Mucosa of gallbladder (tissue), 1 donor: ENCODE data around the gene FGGY. TPM values are rescaled to one million over a fixed set of nuclear protein-coding genes. Genes with fewer than 3 reads are reported as not detected.

Experiments used
- DNase-seq: peaks from one replicate; pipeline ENCODE4 v3.0.0-alpha.2; 2020; ENCODE audit warnings: low spot score
- total RNA-seq: library from RNA; stranded (reverse); gene quantifications from one replicate; pipeline ENCODE4 v1.2.1, GENCODE V29; 2021
- donor health status: DM: no; HTN: no; CAD: no.

FGGY gene
- total RNA-seq, 1 donor from 2014 or later = 36.4 TPM

- DNase-seq = peak; percentile 24
Observed at GRCh38 chr1:59674595-59674994, 377.7 kb downstream of the FGGY start.

- DNase-seq = no peak
Observed at GRCh38 chr1:59675936-59676335, 379.0 kb downstream of the FGGY start.

GRCh38 chr1:59678040-59678439 lies 381.1 kb downstream of the FGGY start:
- no peak for DNase-seq

GRCh38 chr1:59678493-59679228 lies 381.8 kb downstream of the FGGY start:
- no peak for DNase-seq

- no peak for DNase-seq
Observed at GRCh38 chr1:59680044-59680443, 383.1 kb downstream of the FGGY start.

GRCh38 chr1:59682396-59683080 lies 385.6 kb downstream of the FGGY start:
- DNase-seq = no peak

GRCh38 chr1:59683197-59683596 lies 386.3 kb downstream of the FGGY start:
- no peak for DNase-seq

GRCh38 chr1:59684698-59685097 lies 387.8 kb downstream of the FGGY start:
- DNase-seq = no peak

GRCh38 chr1:59685101-59685500 lies 388.2 kb downstream of the FGGY start:
- no peak for DNase-seq

- no peak for DNase-seq
Observed at GRCh38 chr1:59685666-59686065, 388.8 kb downstream of the FGGY start.

GRCh38 chr1:59686170-59686569 lies 389.3 kb downstream of the FGGY start:
- DNase-seq = no peak

- no peak for DNase-seq
Observed at GRCh38 chr1:59686574-59686973, 389.7 kb downstream of the FGGY start.

GRCh38 chr1:59687081-59687480 lies 390.2 kb downstream of the FGGY start:
- DNase-seq = no peak

GRCh38 chr1:59688976-59689375 lies 392.1 kb downstream of the FGGY start:
- DNase-seq = no peak

- no peak for DNase-seq
Observed at GRCh38 chr1:59689730-59690129, 392.8 kb downstream of the FGGY start.

GRCh38 chr1:59690171-59690930 lies 393.5 kb downstream of the FGGY start:
- DNase-seq = no peak

GRCh38 chr1:59691261-59691660 lies 394.4 kb downstream of the FGGY start:
- peak; percentile 64 for DNase-seq

GRCh38 chr1:59692591-59692990 lies 395.7 kb downstream of the FGGY start:
- DNase-seq = no peak

- DNase-seq = no peak
Observed at GRCh38 chr1:59693406-59693805, 396.5 kb downstream of the FGGY start.

- DNase-seq = no peak
Observed at GRCh38 chr1:59695252-59695651, 398.4 kb downstream of the FGGY start.

- no peak for DNase-seq
Observed at GRCh38 chr1:59696421-59697115, 399.7 kb downstream of the FGGY start.

GRCh38 chr1:59697150-59697800 lies 400.4 kb downstream of the FGGY start:
- DNase-seq = no peak
